Psoas muscle (tissue), 8 donors: ENCODE measurements around the gene TUBB6. TPM values are rescaled to one million over a fixed set of nuclear protein-coding genes. Genes with fewer than 3 reads are reported as not detected.

Source experiments
- ATAC-seq, 4 donors: fragments of 200-7000 bp; cut with Tn5 transposase; one replicate each; pipeline ENCODE4 v1.9.1; 2020; ENCODE audit warnings: moderate library complexity in 3 of 4, mild to moderate bottlenecking in 2 of 4
- DNase-seq, 2 donors: peaks; one replicate each; pipeline ENCODE4 v3.0.0-alpha.2; 2020
- H3K27ac ChIP-seq: fragments of 200-600 bp; one replicate; pipeline ENCODE4 v1.8.0; 2022
- H3K27me3 ChIP-seq, 3 donors: fragments of 200-600 bp in 1 of 3; one replicate each; pipeline versions ENCODE4 v1.6.1 to v1.8.0; 2013 to 2022; ENCODE audit warnings: low read length in 2 of 3, mild to moderate bottlenecking in 2 of 3, moderate library complexity in 1 of 3; ENCODE audit not compliant: insufficient read depth in 3 of 3
- H3K36me3 ChIP-seq, 2 donors: fragments of 200-600 bp in 1 of 2; one replicate each; pipeline versions ENCODE4 v1.6.1 to v1.8.0; 2013 to 2022; ENCODE audit warnings: low read depth in 1 of 2, mild to moderate bottlenecking in 1 of 2, moderate library complexity in 1 of 2; ENCODE audit not compliant: insufficient read depth in 1 of 2
- H3K4me1 ChIP-seq: fragments of 200-600 bp; one replicate; pipeline ENCODE4 v1.8.0; 2022
- H3K4me3 ChIP-seq: fragments of 200-600 bp; one replicate; pipeline ENCODE4 v1.8.0; 2022; ENCODE audit warnings: mild to moderate bottlenecking
- H3K9me3 ChIP-seq: fragments of 200-600 bp; one replicate; pipeline ENCODE4 v1.8.0; 2022
- CTCF ChIP-seq: fragments of 200-600 bp; IDR thresholded peaks from one replicate; pipeline ENCODE4 v1.8.0; 2022; ENCODE audit warnings: antibody characterized with exemption
- WGBS, 3 donors: extraction: QIAGEN DNeasy Blood & Tissue Kit; methylation state at CpG; one replicate each; pipeline versions ENCODE4 v1.1.6 to v1.1.7; 2013; 5-methylcytosine and 5-hydroxymethylcytosine counted together
- intact Hi-C, 2 donors: fragments of 100-400 bp; cut with DNase I; formaldehyde crosslinking; loops; one replicate each; pipeline versions ENCODE4 v1.11.0 to v1.14.2; 2022
- polyA plus RNA-seq, 3 donors: library from polyadenylated mRNA; stranded (reverse); fragments of 200-250 nt; gene quantifications; one replicate each; pipeline ENCODE4 v1.2.3, GENCODE V29; 2013
- total RNA-seq, 4 donors: library from RNA; stranded (reverse); fragmentation: NEBNext Ultra II Directional in 2 of 4; extraction: Animal tissue kit (Norgen Biotek cat#: 25700) in 2 of 4; gene quantifications; one replicate each; pipeline versions ENCODE4 v1.2.1 to v1.2.4, GENCODE V29; 2021 to 2023
- donor health status: healthy with polysubstance abuse.
- donor health status: DM: no; HTN: no; CAD: no; lungs with moderate emphysema.
- donor health status: Bipolar disorder and iron deficiency.
- donor health status: healthy.
- donor health status: DM: yes; HTN: yes; CAD: no.
- donor health status: DM: no; HTN: no; CAD: no.
- donor health status: DM: no; HTN: no; CAD: no.
- donor health status: DM: yes; HTN: yes; CAD: no.

The TUBB6 gene
- total and polyA plus RNA-seq, 7 donors = 12.5 to 46.7 (median 19.9) TPM

DNA sequence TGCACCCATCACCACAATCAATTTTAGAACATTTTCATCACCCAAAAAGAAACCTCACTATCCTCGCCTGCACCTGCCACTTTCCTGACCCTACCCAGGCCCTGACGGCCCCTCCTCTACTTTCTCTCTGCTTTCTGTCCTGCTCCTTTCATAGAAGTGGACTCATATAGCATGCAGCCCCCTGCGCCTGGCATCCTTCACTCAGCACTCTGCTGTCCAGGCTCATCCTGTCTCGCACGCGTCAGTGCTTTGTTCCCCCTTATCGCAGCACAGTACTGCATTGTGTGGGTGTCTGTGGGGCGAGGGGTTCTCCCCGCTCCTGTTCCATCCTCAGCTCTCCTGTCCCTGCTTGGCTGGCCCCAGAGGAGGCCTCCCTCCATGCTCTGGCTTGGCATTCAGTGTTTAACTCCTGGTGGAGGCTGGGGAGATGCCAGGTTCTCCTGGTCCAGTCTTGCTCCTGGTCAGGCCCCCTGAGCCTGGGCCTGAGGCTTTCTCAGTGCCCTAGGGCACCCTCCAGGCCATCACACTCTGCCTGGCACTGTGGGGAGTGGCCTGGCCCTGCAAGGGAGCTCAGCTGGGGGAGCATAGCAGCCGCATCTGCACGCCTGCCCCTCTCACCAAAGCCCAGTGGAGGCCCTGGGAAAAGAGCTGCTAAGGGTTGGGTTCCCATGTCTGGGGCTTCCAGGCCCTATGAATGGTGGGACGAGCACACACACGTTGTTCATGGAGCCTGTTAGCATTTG is 6.6 kb upstream of the TUBB6 start:
- no peaks in the 10 kb centered on the region for H3K4me1 ChIP-seq
- H3K4me3 ChIP-seq = no peak overlapping the region
- no peak overlapping the region for H3K27ac ChIP-seq
- WGBS, 3 donors = 87 to 91% (median 89%) methylated on average over 13 of the region's 13 CpGs
- no peak for ATAC-seq
- H3K27me3 ChIP-seq = peaks cover 0 to 13% (median 2%) of the 10 kb centered on the region in 3 donors
- no peak for DNase-seq
- TF ChIP-seq CTCF = no peak
- intact Hi-C loops = no loop called here
- no peaks in the 10 kb centered on the region for H3K9me3 ChIP-seq
- H3K36me3 ChIP-seq = no peaks in the 10 kb centered on the region

GRCh38 chr18:12302391-12303147 is 5.5 kb upstream of the TUBB6 start:
- intact Hi-C loops = no loop called here

GRCh38 chr18:12304351-12305210 is 3.5 kb upstream of the TUBB6 start:
- DNase-seq = no peak
- 81 to 87% (median 83%) methylated on average over 18 to 19 of the region's 19 CpGs for WGBS, 3 donors

More at GRCh38 chr18:12302391-12303147, 5.5 kb upstream of the TUBB6 start:
- ATAC-seq (no peak), DNase-seq (no peak)
- Histone ChIP-seq H3K4me1 (no peaks in the 10 kb centered on the region), H3K27me3 (peaks cover 0 to 24% (median 5%) of the 10 kb centered on the region in 3 donors), H3K36me3 (no peaks in the 10 kb centered on the region), H3K9me3 (no peaks in the 10 kb centered on the region), H3K4me3 (no peak overlapping the region), H3K27ac (no peak overlapping the region)
- TF ChIP-seq CTCF = no peak
- 84 to 88% (median 86%) methylated on average over 14 of the region's 14 CpGs for WGBS, 3 donors

GRCh38 chr18:12305211-12305610 is 2.8 kb upstream of the TUBB6 start:
- Histone ChIP-seq H3K9me3 (no peaks in the 10 kb centered on the region), H3K27ac (no peak overlapping the region), H3K4me1 (no peaks in the 10 kb centered on the region), H3K4me3 (no peak overlapping the region), H3K36me3 (no peaks in the 10 kb centered on the region), H3K27me3 (peaks cover 0 to 41% (median 5%) of the 10 kb centered on the region in 3 donors)
- intact Hi-C loops = no loop called here
- DNase-seq = no peak
- no peak for ATAC-seq
- TF ChIP-seq CTCF = no peak
- WGBS, 3 donors = 91 to 93% (median 91%) methylated on average over 12 of the region's 12 CpGs

More at GRCh38 chr18:12304351-12305210, 3.5 kb upstream of the TUBB6 start:
- no peak for ATAC-seq
- TF ChIP-seq CTCF = no peak
- Histone ChIP-seq H3K27ac (no peak overlapping the region), H3K4me1 (no peaks in the 10 kb centered on the region), H3K27me3 (peaks cover 0 to 41% (median 5%) of the 10 kb centered on the region in 3 donors), H3K9me3 (no peaks in the 10 kb centered on the region), H3K4me3 (no peak overlapping the region), H3K36me3 (no peaks in the 10 kb centered on the region)
- intact Hi-C loops = no loop called here
